NCI-H2196 (cell line): Measurements from ENCODE around the gene KRTAP3-3.
A peak's percentile ranks its signal among the peaks of the same experiment; 100 is the strongest.

ENCODE experiments used
- DNase-seq: peaks from one replicate; lab custom pipeline; 2025; ENCODE audit not compliant: unreplicated experiment; lab: John Stamatoyannopoulos, UW

The KRTAP3-3 gene

DNA sequence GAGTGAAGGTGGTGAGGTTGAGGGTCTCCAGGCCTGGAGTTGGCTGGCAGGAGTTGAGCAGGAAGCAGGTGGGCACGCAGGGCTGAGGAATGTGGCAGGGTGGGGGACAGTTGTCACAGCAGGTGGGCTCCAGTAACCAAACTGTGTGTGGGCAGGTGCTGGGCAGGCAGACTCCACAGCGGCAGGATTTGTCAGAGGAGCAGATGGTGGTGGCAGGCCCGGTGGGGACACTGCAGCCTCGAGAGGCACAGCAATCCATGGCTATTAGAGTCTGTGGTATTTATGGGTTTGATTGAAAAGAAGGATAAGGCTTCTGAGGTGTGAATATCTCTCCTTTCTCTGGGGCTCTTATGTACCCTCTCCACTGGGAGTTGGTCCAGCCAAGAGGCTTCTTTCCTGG is at the start of gene KRTAP3-3:
KRTAP3-3 (minus strand) TSS at position 326 of the 400 bp plus-strand sequence; CDS start at position 259, 67 bp downstream.
- DNase-seq: no peak

DNA sequence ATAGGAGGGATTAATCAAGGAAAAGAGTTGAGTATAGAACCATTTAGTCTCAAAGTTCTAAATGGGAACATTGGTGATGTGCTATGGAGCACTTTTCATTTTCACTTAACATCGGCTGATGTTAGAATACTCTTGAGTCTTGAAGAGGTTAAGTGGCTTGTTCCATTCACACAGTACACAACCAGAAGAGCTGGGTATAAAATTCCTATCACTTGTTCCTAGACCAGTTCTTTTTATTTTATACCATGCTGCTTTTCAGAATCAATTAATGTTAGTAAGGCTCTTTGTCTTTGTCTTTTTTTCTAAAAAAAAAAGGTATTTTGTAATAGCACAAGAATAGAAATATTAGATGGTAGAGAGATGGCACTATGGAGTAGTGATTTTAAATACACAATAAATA is 49.0 kb upstream of the KRTAP3-3 start:
- DNase-seq: no peak

DNA sequence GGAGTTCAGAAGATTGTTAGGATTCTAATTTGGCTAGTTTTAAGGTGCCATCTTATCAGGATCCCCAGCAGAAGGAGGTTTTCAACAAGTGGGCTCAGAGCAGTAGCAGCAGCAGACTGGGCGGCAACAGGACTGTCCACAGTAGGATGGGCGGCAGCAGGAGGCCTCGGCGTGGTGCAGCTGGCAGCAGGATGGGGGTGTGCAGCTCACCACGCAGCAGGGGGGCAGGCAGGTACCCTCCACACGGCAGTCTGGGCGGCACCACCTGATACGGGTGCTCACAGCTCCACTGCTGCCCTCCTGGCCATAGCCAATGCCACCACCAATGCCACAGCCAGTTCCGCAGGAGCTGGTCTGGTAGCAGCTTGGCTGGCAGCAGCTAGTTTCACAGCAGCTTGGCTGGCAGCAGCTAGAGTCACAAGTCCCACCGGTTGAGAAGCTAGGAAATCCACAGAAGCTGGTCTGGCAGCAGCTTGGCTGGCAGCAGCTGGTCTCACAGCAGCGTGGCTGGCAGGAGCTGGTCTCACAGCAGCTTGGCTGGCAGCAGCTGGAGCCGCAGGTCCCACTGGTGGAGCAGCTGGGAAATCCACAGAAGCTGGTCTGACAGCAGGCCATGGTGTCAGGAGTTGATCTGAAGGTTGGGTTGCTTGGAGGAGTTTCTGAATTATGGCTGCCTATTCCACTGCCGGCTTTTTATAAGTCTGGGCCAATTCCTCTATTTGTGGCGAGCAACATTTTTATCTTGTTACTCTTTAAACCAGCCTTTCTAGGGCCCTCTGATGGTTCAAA is 47.0 kb upstream of the KRTAP3-3 start, which contains the start of gene KRTAP1-1:
KRTAP1-1 (minus strand) TSS at position 668 of the 789 bp plus-strand sequence; CDS start at position 615, 53 bp downstream.
- DNase-seq: peak; percentile 38

DNA sequence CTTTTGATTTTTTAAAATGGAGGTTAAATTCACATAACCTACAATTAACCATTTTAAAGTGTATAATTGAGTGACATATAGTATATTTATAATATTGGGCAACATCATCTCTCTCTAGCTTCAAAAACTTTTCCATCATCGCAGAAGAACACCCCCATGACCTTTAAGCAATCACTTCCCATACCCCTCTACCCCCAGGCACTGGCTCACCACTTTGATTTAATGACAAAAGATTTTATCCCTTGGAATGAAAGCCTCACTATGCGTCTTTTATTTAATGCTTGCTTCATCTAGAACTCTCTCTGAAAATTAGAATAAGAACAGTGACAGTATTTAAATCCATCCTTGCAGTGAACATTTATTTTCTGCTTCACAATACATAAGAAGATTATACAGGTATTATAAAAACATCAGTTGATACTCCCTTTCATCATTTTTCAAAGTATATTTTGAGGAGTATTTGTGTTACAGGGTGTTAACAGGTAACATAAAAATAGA is 43.9 kb upstream of the KRTAP3-3 start:
- DNase-seq: no peak

DNA sequence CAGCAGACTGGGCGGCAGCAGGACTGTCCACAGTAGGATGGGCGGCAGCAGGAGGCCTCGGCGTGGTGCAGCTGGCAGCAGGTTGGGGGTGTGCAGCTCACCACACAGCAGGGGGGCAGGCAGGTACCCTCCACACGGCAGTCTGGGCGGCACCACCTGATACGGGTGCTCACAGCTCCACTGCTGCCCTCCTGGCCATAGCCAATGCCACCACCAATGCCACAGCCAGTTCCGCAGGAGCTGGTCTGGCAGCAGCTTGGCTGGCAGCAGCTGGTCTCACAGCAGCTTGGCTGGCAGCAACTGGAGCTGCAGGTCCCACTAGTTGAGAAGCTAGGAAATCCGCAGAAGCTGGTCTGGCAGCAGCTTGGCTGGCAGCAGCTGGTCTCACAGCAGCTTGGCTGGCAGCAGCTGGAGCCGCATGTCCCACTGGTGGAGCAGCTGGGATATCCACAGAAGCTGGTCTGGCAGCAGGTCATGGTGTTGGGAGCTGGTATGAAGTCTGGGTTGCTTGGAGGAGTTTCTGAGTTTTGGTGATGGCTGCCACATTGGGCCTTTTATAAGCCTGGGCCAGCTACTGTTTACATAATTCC is 40.5 kb upstream of the KRTAP3-3 start, which contains the start of gene KRTAP1-3:
KRTAP1-3 (minus strand) TSS at position 529 of the 590 bp plus-strand sequence; CDS start at position 476, 53 bp downstream.
- DNase-seq: peak; percentile 36

DNA sequence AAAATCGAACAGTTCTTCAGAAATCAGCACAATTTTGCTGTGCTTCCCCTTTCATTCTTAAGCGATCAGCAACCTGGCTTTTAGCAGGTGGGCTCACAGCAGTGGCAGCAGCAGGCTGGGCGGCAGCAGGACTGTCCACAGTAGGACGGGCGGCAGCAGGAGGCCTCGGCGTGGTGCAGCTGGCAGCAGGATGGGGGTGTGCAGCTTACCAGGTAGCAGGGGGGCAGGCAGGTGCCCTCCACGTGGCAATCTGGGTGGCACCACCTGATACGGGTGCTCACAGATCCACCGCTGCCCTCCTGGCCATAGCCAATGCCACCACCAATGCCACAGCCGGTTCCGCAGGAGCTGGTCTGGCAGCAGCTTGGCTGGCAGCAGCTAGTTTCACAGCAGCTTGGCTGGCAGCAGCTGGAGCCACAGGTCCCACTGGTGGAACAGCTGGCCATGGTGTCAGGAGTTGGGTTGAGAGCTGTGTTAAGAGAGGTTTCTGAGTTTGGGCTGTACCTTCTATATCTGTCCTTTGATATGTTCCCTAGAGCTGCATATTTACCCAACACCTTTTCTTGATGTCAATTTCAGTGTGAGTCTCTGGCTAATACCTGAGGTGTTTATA is 35.8 kb upstream of the KRTAP3-3 start, which contains the start of gene KRTAP1-4:
KRTAP1-4 (minus strand) TSS at position 563 of the 613 bp plus-strand sequence; CDS start at position 446, 117 bp downstream.
- no peak for DNase-seq

DNA sequence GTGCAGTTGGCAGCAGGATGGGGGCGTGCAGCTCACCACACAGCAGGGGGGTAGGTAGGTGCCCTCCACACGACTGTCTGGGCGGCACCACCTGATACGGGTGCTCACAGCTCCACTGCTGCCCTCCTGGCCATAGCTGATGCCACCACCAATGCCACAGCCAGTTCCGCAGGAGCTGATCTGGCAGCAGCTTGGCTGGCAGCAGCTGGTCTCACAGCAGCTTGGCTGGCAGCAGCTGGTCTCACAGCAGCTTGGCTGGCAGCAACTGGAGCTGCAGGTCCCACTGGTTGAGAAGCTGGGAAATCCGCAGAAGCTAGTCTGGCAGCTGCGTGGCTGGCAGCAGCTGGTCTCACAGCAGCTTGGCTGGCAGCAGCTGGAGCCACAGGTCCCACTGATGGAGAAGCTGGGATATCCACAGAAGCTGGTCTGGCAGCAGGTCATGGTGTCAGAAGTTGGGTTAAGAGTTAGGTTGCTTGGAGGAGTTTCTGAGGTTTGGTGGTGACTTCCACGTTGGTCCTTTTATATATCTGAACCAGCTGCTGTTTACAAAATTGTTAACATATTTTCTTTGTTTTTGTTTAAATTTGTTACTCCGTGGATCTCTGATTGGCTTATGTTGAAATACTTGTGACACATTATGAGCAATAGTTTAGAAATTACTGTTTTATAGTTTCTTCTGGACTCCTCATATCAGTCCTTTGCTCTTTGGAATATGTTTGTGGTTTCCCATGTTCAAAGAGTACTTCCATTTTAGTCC is 32.9 kb upstream of the KRTAP3-3 start, which contains the start of gene KRTAP1-5:
KRTAP1-5 (minus strand) TSS at position 494 of the 757 bp plus-strand sequence; CDS start at position 441, 53 bp downstream.
- peak; percentile 42 for DNase-seq

DNA sequence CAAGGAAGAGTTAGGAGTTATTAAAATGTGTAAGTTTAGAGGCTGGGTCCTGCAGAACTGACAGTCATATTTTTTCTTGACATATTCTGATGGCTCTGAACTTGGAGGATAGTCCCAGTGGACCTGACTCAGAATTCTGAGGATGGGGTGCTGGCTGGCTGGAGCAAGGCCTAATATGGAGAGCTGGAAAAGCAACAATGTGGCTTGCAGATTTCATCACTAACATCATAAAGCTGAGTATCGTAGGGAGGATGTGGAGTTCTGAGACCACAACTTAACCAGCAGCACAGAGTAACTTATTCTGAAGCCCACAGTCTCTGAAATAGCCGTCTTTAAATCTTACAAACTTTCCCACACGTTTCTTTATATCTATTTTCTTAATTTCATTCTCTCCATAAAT is 30.7 kb upstream of the KRTAP3-3 start:
- no peak for DNase-seq

DNA sequence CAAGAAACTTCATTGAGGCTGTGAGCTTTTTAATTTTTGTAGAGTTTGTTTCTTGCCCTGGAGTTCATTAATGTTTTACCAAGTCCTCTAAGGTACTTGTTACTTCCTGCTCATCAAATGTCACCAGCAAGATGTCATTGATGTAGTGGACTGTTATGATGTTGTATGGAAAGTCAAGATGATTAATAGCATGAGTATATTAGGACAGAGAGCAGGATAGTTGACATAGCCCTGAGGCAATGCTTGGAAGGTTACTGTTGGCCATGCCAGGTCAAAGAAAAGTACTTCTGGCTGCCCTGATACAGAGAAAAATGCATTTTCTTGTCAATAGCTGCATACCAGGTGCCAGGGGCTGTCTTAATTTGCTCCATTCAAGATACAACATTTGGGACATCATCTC is 26.4 kb upstream of the KRTAP3-3 start:
- no peak for DNase-seq

DNA sequence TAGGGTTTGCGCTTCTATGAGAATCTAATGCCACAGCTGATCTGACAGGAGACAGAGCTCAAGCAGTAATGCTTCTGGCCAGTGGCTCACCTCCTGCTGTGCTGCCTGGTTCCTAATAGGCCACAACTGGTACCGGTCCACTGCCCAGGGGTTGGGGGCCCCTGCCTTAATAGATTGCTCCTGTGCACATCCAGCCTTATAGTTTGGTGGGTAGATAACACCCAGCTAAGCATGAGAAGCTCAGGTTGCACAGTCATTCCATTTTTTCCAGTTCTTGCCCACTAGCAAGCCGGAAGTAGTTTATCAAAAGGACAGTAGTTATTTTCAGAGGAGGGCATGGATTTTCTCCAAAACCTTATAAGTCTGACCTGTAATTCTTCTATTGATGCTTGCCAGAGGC is 25.5 kb upstream of the KRTAP3-3 start:
- no peak for DNase-seq

DNA sequence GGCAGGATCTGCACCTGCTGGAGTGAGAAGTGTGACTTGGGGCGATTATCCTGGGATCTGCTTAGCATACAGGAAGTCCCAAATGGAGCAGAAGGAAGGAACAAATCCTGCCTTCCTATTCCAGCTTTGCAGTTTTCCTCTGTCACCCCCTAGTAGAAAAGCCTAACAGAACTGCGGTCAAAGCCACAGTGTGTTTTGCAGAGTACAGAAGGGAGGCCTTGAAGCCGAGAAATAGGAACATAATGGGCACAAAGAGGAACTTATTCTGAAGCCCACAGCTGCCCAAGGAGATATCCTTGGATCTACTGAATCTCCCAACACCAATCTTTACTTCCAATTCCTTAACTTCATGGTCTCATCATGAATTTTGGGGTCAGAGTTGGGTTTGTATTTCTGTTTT is 24.6 kb upstream of the KRTAP3-3 start:
- DNase-seq: no peak

DNA sequence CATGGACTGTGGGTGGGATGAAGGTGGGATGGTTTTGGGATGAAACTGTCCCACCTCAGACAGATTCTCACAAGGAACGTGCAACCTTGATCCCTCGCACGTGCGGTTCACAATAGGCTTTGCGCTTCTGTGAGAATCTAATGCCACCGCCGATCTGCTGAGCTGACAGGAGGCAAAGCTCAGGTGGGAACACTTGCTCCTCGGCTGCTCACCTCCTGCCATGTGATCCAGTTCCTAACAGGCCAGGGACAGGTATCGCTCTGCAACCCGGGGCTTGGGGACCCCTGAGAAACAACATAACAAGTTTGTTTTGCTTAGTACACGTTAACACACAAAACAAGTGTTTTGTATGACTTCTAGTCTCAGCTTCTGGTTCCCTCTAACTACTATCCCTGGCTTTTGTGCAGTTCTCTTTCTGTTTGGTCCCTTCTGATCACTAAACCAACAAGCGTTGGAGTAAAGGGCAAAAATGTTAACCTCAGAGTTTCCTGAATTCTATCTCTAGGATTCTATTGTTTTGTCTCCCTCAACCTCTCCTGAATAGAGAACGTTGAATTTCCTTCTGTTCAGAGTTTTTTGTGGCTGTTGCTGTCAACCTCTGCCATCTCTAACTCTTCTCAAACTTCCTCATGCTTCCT is 22.7 kb upstream of the KRTAP3-3 start:
- DNase-seq: no peak

DNA sequence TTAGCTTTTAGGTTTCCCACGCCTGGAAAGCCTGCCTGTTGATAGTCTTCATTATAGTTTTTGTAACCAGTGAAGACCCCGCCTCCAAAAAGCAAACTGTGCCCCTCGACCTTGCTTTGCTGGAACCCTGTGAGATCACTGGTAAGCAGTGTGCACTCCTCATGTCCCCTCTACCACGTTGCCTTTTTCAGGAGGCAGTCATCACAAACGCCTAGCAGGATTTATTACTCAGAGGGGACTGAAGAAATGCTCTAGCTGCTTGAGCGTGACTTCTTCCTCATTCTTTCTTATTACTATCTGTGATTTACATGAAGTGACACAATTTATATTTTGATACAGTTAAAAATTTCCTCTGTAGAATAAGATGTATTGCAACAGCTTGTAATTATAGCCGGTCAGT is 21.5 kb upstream of the KRTAP3-3 start:
- no peak for DNase-seq

DNA sequence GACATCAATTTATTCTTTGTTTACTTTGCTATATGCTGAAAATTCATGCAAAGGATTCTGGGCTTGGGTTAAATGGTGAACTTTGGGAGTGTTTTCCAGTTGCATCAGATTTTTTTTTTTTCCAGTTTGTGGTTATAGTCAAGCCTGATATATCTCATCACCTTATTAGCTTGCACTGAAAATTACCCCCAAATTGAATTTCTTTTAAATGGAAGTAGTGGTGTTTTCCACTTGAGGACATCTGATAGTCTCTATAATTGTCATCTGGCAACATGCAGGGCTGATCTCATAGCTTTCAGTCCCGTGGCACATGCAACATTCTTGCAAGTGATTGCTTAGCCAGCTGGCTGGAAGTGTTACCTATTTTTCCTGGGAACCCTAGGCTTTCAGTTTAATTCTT is 19.6 kb upstream of the KRTAP3-3 start:
- DNase-seq: peak; percentile 19

DNA sequence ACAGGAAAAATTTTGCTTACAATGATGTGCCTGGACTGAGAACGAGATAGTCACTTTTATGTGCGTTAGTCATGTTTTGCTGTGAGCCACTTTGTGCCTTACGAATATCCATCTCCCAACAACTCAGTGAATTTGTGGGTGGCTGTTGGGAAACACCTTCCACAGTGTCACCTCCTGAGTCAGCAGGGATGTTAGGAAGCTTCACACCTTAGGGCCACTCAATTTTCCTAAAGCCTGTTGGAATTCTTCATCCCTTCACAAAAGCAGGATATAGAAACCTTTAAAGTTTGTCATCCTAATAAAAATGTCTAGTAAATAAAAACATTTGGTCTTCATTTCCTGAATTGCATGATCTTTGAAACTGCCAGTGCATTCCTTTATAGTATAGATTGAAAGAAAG is 19.2 kb upstream of the KRTAP3-3 start:
- DNase-seq: no peak

DNA sequence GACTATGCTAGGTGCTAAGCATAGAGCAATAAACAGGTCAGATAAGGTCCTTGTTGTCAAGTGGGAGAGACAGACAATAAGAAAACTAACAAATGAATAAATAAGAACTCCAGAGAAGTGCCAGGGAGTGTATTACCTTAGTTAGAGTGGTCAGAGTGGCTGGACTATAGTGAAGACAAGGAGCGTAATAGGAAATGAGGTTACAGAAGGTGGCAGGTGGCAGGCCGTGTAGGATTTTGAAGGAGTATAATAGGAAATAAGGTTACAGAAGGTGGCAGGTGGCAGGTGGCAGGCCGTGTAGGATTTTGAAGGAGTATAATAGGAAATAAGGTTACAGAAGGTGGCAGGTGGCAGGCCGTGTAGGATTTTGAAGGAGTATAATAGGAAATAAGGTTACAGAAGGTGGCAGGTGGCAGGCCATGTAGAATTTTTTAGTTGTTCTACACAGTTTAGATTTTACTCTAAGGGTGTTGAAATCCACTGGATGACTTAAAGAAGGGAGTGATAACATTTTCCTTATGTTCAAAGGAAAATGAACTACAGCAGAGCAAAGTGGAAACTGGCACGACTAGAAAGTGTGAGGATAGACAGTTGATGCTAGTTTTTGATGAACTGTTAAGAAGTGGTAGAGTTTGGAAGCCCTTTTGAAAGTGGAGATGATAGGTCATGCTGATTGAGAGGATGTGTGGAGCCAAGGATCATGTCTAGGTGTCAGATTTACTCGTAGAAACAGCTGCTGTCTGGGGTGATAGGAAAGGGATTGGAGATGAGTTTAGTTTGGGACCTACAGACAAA is 18.6 kb upstream of the KRTAP3-3 start:
- no peak for DNase-seq

DNA sequence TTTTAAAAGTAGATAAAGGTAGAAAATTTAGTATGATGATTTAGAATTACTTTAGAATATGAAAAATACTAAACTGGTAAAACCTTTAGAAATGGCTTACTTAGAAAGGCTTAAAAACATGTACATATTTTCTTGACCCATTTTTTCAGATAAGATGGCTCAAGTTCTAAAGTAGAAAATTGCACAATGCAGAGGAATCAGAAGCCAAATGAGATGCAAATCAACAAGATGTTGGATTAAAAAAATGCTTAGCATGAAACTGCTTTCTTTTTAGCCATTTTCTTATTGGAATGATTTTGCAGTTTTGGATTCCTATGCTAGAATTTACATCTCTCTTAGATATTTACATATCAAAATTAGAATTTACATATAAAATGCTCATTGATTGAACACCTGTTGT is 16.5 kb upstream of the KRTAP3-3 start:
- DNase-seq: no peak

DNA sequence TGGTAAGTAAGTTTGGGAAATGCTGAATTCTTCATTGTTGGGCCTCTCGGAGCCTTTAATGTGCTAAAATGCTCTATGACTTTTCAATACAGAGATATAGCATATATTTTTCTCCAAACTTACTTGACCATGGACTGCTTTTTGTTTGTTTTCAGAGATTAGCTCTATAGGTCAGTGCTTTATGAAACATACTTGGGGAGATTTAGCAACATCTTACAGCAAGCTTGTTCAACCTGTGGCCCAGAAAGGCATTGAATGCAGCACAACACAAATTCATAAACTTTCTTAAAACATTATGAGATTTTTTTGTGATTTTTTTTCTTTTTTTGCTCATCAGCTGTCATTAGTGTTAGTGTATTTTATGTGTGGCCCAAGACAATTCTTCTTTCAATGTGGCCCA is 16.0 kb upstream of the KRTAP3-3 start:
- DNase-seq: no peak

DNA sequence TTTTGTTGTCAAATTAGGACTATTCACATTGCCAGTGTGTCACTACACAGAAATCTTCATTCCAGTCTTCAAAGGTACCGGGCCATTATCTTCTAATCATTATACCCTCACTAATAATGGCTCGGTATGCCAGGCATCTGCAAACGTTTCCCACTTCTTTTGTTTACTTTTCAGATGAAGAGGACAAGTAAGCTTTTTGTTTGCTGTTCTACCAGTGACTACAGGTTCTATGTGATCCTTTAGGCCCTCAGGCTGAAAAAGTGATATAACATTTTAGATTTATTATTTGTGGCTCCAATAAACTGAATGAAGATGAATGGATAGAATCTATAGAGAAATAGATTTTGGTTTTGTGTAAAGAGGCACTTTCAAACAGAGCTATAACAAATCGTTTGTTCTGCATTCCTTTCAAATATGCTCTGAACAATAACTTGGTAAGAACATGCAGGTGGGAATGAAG is 15.4 kb upstream of the KRTAP3-3 start:
- no peak for DNase-seq
